Gastrocnemius medialis (tissue), 4 donors: ENCODE measurements around the gene TGFBR2. TPM values are rescaled to one million over a fixed set of nuclear protein-coding genes. Genes with fewer than 3 reads are reported as not detected.
A peak's percentile ranks its signal among the peaks of the same experiment; 100 is the strongest.

Source experiments
- ATAC-seq, 2 donors: fragments of 150-250 bp; one replicate each; pipeline ENCODE4 v1.9.1; 2016
- DNase-seq, 2 donors: peaks; one replicate each; pipeline ENCODE4 v3.0.0-alpha.2; 2019
- H3K27ac ChIP-seq, 4 donors: fragments of 200-600 bp; sonication (generic); 1 replicate in 1 of 4; 2 replicates in 3 of 4; pipeline ENCODE4 v1.5.1; 2016 to 2018; ENCODE audit warnings: mild to moderate bottlenecking in 2 of 4, moderate library complexity in 1 of 4
- H3K27me3 ChIP-seq, 3 donors: fragments of 200-600 bp; sonication (generic) in 2 of 3; 1 replicate in 1 of 3; 2 replicates in 2 of 3; pipeline versions ENCODE4 v1.5.1 to v1.6.0; 2016 to 2019; ENCODE audit warnings: mild to moderate bottlenecking in 1 of 3, moderate library complexity in 1 of 3
- H3K36me3 ChIP-seq, 2 donors: fragments of 200-600 bp; sonication (generic) in 1 of 2; one replicate each; pipeline ENCODE4 v1.5.1; 2017 to 2018
- H3K4me1 ChIP-seq, 2 donors: fragments of 200-600 bp; sonication (generic) in 1 of 2; one replicate each; pipeline ENCODE4 v1.5.1; 2016 to 2017; ENCODE audit warnings: mild to moderate bottlenecking in 2 of 2
- H3K4me3 ChIP-seq, 4 donors: fragments of 200-600 bp; sonication (generic) in 3 of 4; 1 replicate in 1 of 4; 2 replicates in 3 of 4; pipeline ENCODE4 v1.5.1; 2016 to 2019; ENCODE audit warnings: mild to moderate bottlenecking in 2 of 4
- H3K9me3 ChIP-seq, 3 donors: fragments of 200-600 bp; sonication (generic) in 2 of 3; 1 replicate in 1 of 3; 2 replicates in 2 of 3; pipeline ENCODE4 v1.5.1; 2016 to 2019
- CTCF ChIP-seq, 5 experiments: fragments of 450-650 bp in 3 of 5; fragments of 200-600 bp in 2 of 5; sonication (generic) in 2 of 5; IDR thresholded peaks in 4 of 5; conservative IDR thresholded peaks in 1 of 5; 1 replicate in 4 of 5; 2 replicates in 1 of 5; pipeline ENCODE4 v1.5.1; 2016 to 2019; ENCODE audit warnings: antibody characterized with exemption in 5 of 5, mild to moderate bottlenecking in 3 of 5, moderate library complexity in 3 of 5
- POLR2A ChIP-seq, 2 donors: fragments of 450-650 bp; IDR thresholded peaks; one replicate each; pipeline ENCODE4 v1.6.1; 2017; ENCODE audit warnings: antibody characterized with exemption in 2 of 2, mild to moderate bottlenecking in 2 of 2, moderate library complexity in 2 of 2
- in situ Hi-C, 4 donors: fragments of 200-750 bp; cut with MboI; loops; one replicate each; pipeline versions ENCODE4 v1.15.0 to v1.8.0; 2017; ENCODE audit warnings: low sequenced_read_pairs in 4 of 4
- intact Hi-C: fragments of 100-400 bp; cut with DNase I; formaldehyde crosslinking; loops from one replicate; pipeline ENCODE4 v1.15.1; 2023; ENCODE audit warnings: low total_unique reads
- total RNA-seq, 4 donors: library from RNA; depleted of rRNA; stranded (reverse); fragments of >200 nt; gene quantifications; one replicate each; pipeline versions ENCODE4 v1.1.0 to v1.2.3, GENCODE V29; 2016

TGFBR2 gene
- total RNA-seq, 4 donors from 2014 or later, result 38.3 to 53.8 (median 47.2) TPM

DNA sequence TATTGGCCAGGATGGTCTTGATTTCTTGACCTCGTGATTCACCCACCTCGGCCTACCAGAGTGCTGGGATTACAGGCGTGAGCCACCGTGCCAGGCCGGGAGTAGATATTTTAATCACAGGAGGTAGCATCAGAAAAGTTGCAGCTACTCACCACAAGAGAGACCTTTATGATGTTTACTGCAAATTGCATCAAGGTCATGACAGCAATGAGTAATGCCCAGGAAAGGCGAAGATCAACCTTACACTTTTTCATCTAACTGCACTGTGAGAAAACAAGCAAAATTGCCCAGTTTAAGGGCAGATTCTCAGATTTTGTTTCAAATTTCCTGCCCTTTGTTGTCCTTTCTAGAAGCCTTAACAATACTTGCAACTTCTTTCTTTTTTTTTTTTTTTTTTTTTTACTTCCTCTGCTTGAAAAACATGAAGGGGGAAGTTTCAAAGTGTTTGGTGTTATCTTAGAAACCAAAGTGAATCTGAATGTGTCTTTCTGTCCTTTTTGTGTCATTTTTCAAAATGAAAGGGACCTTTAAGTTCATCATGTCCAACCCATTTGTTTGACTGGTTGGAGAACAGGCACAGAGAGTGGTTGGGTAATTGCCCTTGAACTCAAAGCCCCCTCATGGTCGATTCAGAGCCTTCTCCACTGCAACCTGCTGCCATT, 25.0 kb downstream of the TGFBR2 start:
- TF ChIP-seq CTCF (IDR thresholded peaks at IDR 0.05 in 4 of 5, conservative IDR thresholded peaks at IDR 0.05 in 1 of 5) (no peak), POLR2A (IDR thresholded peaks at IDR 0.05) (no peak)

DNA sequence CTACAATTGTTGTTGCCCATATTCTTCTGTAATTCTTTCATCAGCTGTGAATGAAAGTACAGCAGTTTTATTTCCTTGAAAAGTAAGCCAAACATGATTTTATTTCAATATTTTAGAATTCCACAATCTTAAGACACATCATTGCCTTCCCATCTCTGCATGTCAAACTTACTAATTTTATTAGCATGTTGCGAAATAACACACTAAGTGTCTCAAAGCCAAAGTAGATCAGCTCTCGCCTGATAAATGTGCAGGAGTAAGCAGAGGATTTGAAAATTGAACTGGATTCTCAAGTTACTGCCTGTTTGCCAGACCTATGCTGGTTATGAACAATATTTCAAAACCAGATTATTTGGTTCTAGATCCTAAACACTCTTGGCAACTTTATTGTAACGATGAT, 25.7 kb downstream of the TGFBR2 start:
- TF ChIP-seq POLR2A (IDR thresholded peaks at IDR 0.05) (no peak), CTCF (IDR thresholded peaks at IDR 0.05 in 4 of 5, conservative IDR thresholded peaks at IDR 0.05 in 1 of 5) (no peak)
- intact Hi-C loops, result no loop called here
- H3K27me3 ChIP-seq, result no peaks in the 10 kb centered on the region
- H3K9me3 ChIP-seq, result no peaks in the 10 kb centered on the region
- H3K4me3 ChIP-seq, result no peak overlapping the region
- in situ Hi-C loops, result no loop called here
- ATAC-seq (peak; percentile 38 to 45), DNase-seq (no peak)
- H3K36me3 ChIP-seq, result no peaks in the 10 kb centered on the region
- peak overlapping the region in 2 of 4 donors; percentile 72 to 76 for H3K27ac ChIP-seq
- peaks cover 66 to 84% of the 10 kb centered on the region in 2 donors for H3K4me1 ChIP-seq

More for the DNA sequence above, 25.0 kb downstream of the TGFBR2 start:
- in situ Hi-C loops, result no loop called here
- ATAC-seq (no peak), DNase-seq (no peak)
- H3K27me3 ChIP-seq, result no peaks in the 10 kb centered on the region
- intact Hi-C loops, result no loop called here
- peak overlapping the region; percentile 36 to 76 (median 62) for H3K27ac ChIP-seq
- no peaks in the 10 kb centered on the region for H3K36me3 ChIP-seq
- H3K9me3 ChIP-seq, result no peaks in the 10 kb centered on the region
- H3K4me1 ChIP-seq, result peaks cover 73 to 91% of the 10 kb centered on the region in 2 donors
- no peak overlapping the region for H3K4me3 ChIP-seq

DNA sequence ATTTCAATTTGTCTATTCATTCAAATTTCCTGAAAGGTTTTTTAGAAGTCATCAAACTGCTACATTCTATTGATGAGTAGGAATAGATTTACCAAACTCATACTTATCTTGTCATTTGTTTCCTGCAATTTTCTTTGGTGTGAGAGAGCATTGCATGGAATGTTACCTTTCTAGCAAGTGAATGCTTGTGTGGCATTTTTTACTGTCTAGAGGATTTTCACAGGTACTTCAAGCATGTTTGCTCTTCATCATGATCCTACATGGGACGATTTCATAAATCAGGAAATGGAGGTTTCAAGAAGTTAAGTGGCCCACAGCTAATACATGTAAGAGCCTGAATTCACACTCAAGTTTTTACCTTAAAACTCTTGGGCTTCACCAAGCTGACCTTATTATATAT, 26.1 kb downstream of the TGFBR2 start:
- no peak overlapping the region for H3K4me3 ChIP-seq
- H3K27me3 ChIP-seq, result no peaks in the 10 kb centered on the region
- in situ Hi-C loops (no loop called here), intact Hi-C loops (no loop called here)
- H3K4me1 ChIP-seq, result peaks cover 61 to 79% of the 10 kb centered on the region in 2 donors
- H3K36me3 ChIP-seq, result no peaks in the 10 kb centered on the region
- no peaks in the 10 kb centered on the region for H3K9me3 ChIP-seq
- peak overlapping the region in 2 of 4 donors; percentile 72 to 76 for H3K27ac ChIP-seq
- no peak for TF ChIP-seq POLR2A (IDR thresholded peaks at IDR 0.05)
- no peak for TF ChIP-seq CTCF (IDR thresholded peaks at IDR 0.05 in 4 of 5, conservative IDR thresholded peaks at IDR 0.05 in 1 of 5)
- ATAC-seq (no peak), DNase-seq (no peak)

GRCh38 chr3:30633718-30634117, 27.3 kb downstream of the TGFBR2 start:
- ATAC-seq (no peak), DNase-seq (no peak)
- H3K4me3 ChIP-seq, result no peak overlapping the region
- H3K36me3 ChIP-seq, result no peaks in the 10 kb centered on the region
- TF ChIP-seq CTCF (IDR thresholded peaks at IDR 0.05 in 4 of 5, conservative IDR thresholded peaks at IDR 0.05 in 1 of 5) (no peak), POLR2A (IDR thresholded peaks at IDR 0.05) (no peak)
- in situ Hi-C loops, result no loop called here
- H3K4me1 ChIP-seq, result peaks cover 53 to 70% of the 10 kb centered on the region in 2 donors
- H3K27ac ChIP-seq, result no peak overlapping the region
- no peaks in the 10 kb centered on the region for H3K27me3 ChIP-seq
- no peaks in the 10 kb centered on the region for H3K9me3 ChIP-seq
- intact Hi-C loops, result no loop called here
